Measurements from ENCODE around the gene NRARP.

NRARP gene

GRCh38 chr9:137256856-137257255, 45.2 kb downstream of the NRARP start:
- no peak for DNase-seq (ENCODE audit: low read depth)

GRCh38 chr9:137256362-137256761, 45.7 kb downstream of the NRARP start:
- DNase-seq (ENCODE audit: low read depth), result no peak

GRCh38 chr9:137255448-137256114, 46.5 kb downstream of the NRARP start:
- no peak for DNase-seq (ENCODE audit: low read depth)

- peak; percentile 68 for DNase-seq (ENCODE audit: low read depth)
Measured at GRCh38 chr9:137254624-137255447, 47.2 kb downstream of the NRARP start, which contains the start of gene NELFB. Gene NELFB, plus strand, starts transcription at chr9:137255327.

- no peak for DNase-seq (ENCODE audit: low read depth)
Measured at GRCh38 chr9:137253717-137254623, 48.1 kb downstream of the NRARP start.

GRCh38 chr9:137252555-137253506, 49.2 kb downstream of the NRARP start:
- DNase-seq (ENCODE audit: low read depth), result no peak

GRCh38 chr9:137251490-137252268, 50.4 kb downstream of the NRARP start:
- no peak for DNase-seq (ENCODE audit: low read depth)

- no peak for DNase-seq (ENCODE audit: low read depth)
Measured at GRCh38 chr9:137251194-137251461, 50.9 kb downstream of the NRARP start, which contains the start of gene STPG3. Gene STPG3, plus strand, starts transcription at chr9:137251286. Its CDS starts 1 bp downstream, at chr9:137251287.

GRCh38 chr9:137250329-137251193, 51.5 kb downstream of the NRARP start:
- no peak for DNase-seq (ENCODE audit: low read depth)

Measured in fibroblast of the conjunctiva (primary cell).